SIG-M5 (cell line): Measurements from ENCODE around the gene CADPS.

Source experiments
- DNase-seq: peaks from one replicate; lab custom pipeline; 2025; lab: John Stamatoyannopoulos, UW

Gene CADPS

GRCh38 chr3:62556121-62556815 is 318.9 kb downstream of the CADPS start:
- no peak for DNase-seq

GRCh38 chr3:62554264-62554799 is 320.9 kb downstream of the CADPS start:
- DNase-seq: no peak

GRCh38 chr3:62553811-62554210 is 321.4 kb downstream of the CADPS start:
- no peak for DNase-seq

GRCh38 chr3:62551556-62551955 is 323.7 kb downstream of the CADPS start:
- DNase-seq: no peak

- DNase-seq: no peak
These were observed 324.8 kb downstream of the CADPS start for GRCh38 chr3:62550439-62550838.

- DNase-seq: no peak
These were observed 326.5 kb downstream of the CADPS start for GRCh38 chr3:62548528-62549205.

- DNase-seq: no peak
These were observed 328.9 kb downstream of the CADPS start for GRCh38 chr3:62546266-62546665.

GRCh38 chr3:62542185-62542584 is 333.0 kb downstream of the CADPS start:
- no peak for DNase-seq

GRCh38 chr3:62539762-62540161 is 335.5 kb downstream of the CADPS start:
- no peak for DNase-seq

GRCh38 chr3:62538691-62539356 is 336.4 kb downstream of the CADPS start:
- DNase-seq: no peak

- DNase-seq: no peak
These were observed 340.9 kb downstream of the CADPS start for GRCh38 chr3:62534326-62534725.

- DNase-seq: no peak
These were observed 342.4 kb downstream of the CADPS start for GRCh38 chr3:62532796-62533195.

- DNase-seq: no peak
These were observed 343.2 kb downstream of the CADPS start for GRCh38 chr3:62531981-62532380.

GRCh38 chr3:62531493-62531892 is 343.7 kb downstream of the CADPS start:
- no peak for DNase-seq

GRCh38 chr3:62529230-62529629 is 346.0 kb downstream of the CADPS start:
- DNase-seq: no peak

GRCh38 chr3:62527474-62527873 is 347.7 kb downstream of the CADPS start:
- no peak for DNase-seq

- no peak for DNase-seq
These were observed 349.9 kb downstream of the CADPS start for GRCh38 chr3:62525281-62525680.

- DNase-seq: no peak
These were observed 351.5 kb downstream of the CADPS start for GRCh38 chr3:62523672-62524071.

- no peak for DNase-seq
These were observed 353.6 kb downstream of the CADPS start for GRCh38 chr3:62521464-62522105.

- no peak for DNase-seq
These were observed 371.7 kb downstream of the CADPS start for GRCh38 chr3:62503516-62503915.

GRCh38 chr3:62502315-62503300 is 372.6 kb downstream of the CADPS start:
- DNase-seq: no peak
